GM18499 (cell line): ENCODE data around the gene FRMD4A.
"Not testable (repeated sequence)": the region's sequence is repeated elsewhere in the genome, so short reads cannot be mapped to it uniquely, and the experiment has no call there.

ENCODE experiments used
- ATAC-seq: cut with Tn5 transposase; IDR thresholded peaks from one replicate; pipeline ENCODE4 v1.9.1; 2021; ENCODE audit warnings: moderate number of reproducible peaks; ENCODE audit not compliant: insufficient read depth, unreplicated experiment

Gene FRMD4A

DNA sequence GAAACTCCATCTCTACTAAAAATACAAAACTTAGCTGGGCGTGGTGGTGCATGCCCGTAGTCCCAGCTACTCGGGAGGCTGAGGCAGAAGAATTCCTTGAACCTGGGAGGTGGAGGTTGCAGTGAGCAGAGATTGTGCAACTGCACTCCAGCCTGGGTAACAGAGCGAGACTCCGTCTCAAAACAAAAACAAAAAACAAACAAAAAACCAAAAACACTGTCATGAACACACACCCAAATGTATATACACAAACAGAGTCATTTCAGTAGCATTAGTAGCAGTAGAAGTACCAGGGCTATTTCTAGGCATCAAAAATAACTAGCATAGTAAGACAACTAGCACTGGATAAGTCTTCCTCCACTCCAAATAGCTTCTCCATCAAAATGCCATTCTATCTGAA, 263.1 kb downstream of the FRMD4A start:
- not testable (repeated sequence) for ATAC-seq

DNA sequence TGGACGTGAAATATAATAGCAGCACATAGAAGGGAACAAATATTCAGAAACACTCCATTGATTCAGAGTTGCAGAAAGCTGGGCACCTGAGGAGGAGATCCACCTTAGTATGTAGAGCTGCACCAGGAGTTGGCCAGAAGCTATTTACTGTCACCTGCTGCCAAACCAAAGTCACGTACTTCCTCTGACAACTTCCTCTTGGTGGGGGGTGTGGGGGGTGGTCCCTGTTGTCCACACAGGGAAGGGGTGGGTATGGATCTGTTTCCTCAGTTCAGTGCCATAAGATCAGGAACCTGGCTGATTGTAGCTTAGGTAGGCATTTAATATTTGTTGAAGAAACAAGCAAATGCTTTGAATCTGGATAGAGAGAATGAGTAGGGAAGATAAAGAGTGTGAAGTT, 264.6 kb downstream of the FRMD4A start:
- ATAC-seq, result no peak

GRCh38 chr10:14063531-14064285, 267.0 kb downstream of the FRMD4A start:
- ATAC-seq, result no peak

- ATAC-seq, result no peak
These were observed 268.0 kb downstream of the FRMD4A start for GRCh38 chr10:14062528-14063260.

DNA sequence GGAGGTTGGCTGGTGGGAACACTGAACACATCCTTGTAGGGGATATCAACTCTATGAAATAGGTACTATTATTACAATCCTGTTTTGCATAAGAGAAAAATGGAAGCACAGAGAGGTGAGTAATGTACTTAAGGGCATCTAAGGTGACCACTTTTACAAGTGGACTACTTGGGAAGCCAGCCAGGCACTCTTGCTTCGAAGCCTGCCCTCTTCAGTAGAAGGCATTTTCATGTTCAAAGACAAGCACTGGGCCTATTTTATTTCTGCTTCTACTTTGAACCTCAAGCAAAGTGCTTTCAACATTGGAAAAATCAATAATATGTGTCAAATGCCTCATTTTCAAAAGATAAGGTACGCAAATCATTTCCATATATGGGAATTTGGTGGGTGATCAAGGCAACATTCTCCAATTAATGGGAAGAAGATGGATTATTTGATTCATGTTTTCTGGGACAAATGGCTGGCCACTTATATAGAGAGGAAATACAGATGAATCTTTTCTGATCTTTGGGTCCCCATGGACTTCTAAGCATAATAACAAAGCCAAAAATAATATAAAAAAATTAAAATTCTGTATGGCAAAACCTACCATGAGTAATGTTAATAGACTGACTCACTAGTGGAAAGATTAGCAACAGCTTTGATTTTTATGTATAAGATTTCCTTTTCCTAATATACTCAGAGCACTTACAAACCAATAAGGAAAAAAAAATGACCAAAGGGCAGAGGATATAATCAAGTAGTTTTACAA, 270.2 kb downstream of the FRMD4A start:
- no peak for ATAC-seq

- no peak for ATAC-seq
These were observed 274.0 kb downstream of the FRMD4A start for GRCh38 chr10:14056610-14057332.

GRCh38 chr10:14052931-14053330, 277.8 kb downstream of the FRMD4A start:
- ATAC-seq, result no peak

GRCh38 chr10:14050598-14050997, 280.1 kb downstream of the FRMD4A start:
- ATAC-seq, result no peak

GRCh38 chr10:14048930-14049613, 281.7 kb downstream of the FRMD4A start:
- no peak for ATAC-seq

GRCh38 chr10:14047431-14047830, 283.3 kb downstream of the FRMD4A start:
- ATAC-seq, result no peak

- ATAC-seq, result not testable (repeated sequence)
These were observed 288.7 kb downstream of the FRMD4A start for GRCh38 chr10:14042051-14042450.

DNA sequence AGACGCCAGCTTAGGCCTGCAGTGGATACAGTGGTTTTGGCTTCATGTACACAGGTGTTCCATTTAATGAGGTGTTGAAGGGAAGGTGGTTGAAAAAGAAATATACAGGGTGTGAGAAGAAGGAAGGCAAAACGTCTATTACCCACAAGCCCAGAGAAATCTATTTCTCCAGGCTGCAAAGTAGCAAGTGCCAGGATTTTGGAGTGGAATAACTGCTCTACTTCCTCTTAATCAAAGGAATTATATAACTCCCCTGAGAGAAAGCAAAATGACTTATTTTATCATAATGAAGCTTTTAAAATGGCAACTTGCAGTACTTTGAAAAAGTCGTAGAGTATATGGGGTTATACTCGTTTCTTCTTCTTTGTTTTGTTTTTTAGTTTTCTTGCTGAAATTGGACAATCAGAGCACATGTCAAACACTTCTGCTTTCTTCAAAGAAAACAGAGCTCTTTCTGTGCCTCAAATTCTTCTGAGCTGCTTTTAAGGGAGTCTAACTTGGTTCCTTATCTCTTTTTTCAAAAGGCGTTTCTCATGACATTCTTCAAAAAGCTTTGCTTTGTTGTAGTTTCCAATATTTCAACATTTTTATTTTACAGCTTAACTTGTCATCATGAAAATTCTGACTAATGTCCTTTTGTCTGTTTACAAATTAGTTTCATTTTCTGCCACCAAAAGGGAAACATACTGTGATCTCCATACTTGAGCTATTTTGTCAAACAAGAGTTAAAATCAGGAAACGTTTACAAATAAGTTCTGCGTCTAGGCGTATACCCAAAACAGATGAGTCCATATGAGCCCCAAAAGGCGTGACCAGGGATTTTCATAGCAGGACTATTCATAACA, 289.7 kb downstream of the FRMD4A start:
- ATAC-seq, result no peak

DNA sequence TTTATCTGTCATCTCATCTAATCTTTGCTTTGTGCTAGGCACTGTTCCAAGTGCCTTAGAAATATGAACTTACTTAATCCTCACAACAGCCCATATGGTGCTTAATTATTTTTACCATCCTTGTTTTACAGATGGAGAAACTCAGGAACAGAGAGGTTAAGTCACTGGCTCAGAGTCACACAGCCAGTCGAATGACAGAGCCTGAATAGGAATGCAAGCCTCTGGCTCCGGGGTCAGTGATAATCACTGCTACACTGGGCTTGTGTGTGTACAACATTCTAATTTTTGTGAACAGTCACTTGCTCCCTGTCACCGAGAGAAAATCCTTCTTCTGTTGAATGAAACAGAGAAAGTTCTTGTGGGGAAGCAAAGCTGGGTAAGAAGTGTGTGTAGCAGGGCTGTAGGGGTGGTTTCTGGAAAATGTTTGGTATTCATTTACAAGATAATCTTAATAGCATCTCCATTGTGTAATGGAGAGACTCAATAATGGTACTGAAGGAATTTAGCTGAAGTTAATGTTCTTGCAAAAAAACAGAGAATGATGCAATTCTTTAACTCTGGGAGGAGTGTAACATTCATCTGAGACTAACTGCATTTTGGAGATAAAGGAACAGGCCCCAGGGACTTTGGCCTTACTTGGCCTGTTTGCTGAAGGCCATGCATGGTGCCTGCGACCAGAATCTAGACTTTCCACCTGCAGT, 290.6 kb downstream of the FRMD4A start:
- no peak for ATAC-seq

DNA sequence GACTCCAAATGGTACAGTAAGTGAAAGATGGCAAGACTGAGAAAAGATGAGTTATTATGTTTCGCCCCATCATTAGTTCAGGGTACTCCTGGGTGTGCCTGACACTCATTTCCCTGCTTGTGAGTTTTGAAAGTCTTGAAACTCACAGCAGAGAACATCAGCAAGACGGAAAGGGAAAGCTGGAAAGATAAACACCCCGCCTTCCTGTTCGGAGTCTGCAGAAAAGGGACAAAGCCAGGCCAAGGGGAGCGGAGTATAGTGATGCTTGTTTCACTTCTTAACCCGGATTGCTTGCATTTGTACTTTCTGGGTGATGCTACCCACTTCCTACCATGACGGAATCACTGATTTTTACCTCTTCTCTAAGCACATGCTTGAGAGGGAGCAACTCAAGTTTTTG, 294.5 kb downstream of the FRMD4A start:
- ATAC-seq, result no peak

DNA sequence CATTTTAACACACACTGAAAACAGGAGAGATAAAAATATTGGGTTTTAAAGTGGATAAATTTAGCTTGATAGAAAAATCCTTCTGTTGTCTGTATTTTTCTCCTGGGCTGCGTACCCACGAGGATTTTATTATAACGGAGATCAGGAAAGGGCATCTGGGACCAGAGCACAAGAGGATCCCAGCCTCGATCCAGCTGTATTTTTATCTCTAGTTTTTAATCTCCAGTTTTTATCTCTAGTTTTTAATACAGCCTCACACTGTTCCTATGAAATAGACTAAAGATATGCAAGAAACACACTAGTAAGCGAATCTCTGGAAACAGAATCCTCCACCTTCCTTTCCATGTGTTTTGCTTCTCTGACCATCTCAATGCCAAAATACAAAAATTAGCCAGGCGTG, 295.2 kb downstream of the FRMD4A start:
- no peak for ATAC-seq

DNA sequence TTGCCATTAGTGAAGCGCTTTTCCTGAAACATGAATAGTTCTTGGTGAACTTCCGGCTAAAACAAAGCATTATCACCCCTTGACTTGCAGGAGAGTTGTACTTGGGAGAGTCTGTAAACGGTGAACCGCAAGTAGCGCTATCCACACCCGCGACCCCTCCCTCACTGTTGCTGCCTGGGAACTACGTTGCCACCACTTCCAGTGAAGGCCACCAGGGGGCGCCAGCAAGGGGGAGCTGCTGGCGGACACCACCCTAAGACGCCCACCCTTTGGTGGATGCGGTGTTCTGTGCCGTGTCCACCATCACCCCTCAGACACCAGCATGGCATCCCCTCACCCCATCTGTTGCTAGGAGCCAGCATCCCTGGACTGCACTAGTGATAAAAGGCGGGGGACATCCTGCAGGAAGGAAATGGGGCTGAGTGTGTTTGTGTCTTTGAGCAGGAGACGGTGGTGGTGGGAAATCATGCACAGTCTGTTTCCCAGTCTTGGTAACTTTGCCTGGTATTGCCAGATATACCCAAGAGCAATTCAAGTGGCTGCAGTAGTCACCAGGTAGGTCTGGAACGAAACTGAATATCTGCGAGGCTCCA, 298.2 kb downstream of the FRMD4A start:
- no peak for ATAC-seq

- ATAC-seq, result no peak
These were observed 304.4 kb downstream of the FRMD4A start for GRCh38 chr10:14026325-14026724.
